OCI-LY7 (cell line): ENCODE data around the gene PRKN. TPM values are rescaled to one million over a fixed set of nuclear protein-coding genes. Genes with fewer than 3 reads are reported as not detected.

Experiments used
- BruUV-seq: library from RNA; stranded (reverse); fragments of 400-500 nt; replicated peaks from 2 replicates; lab custom pipeline; 2021; lab: Mats Ljungman, UMichigan
- CTCF ChIA-PET: fragments of 300-600 bp; sonication (Branson Sonifier 250); formaldehyde crosslinking; loops from one replicate; lab custom pipeline; 2022; ENCODE audit warnings: antibody characterized with exemption; ENCODE audit not compliant: unreplicated experiment; lab: Charles Lee
- POLR2A ChIA-PET: fragments of 300-600 bp; sonication (Branson Sonifier 250); formaldehyde crosslinking; loops from one replicate; lab custom pipeline; 2022; ENCODE audit warnings: antibody characterized with exemption; lab: Charles Lee
- DNase-seq: peaks from one replicate; pipeline ENCODE4 v3.0.0-alpha.2; 2015; ENCODE audit warnings: low spot score
- H2AFZ ChIP-seq: fragments of 200-600 bp; sonication (generic), shearing (Covaris generic); 2 replicates; pipeline ENCODE4 v1.6.1; 2014; ENCODE audit warnings: mild to moderate bottlenecking, antibody characterized with exemption, low read length, moderate library complexity
- H3K27ac ChIP-seq: fragments of 200-600 bp; sonication (generic); 2 replicates; pipeline ENCODE4 v1.5.1; 2014; ENCODE audit warnings: mixed run types, low read depth, mild to moderate bottlenecking, moderate library complexity, low read length, inconsistent platforms; ENCODE audit not compliant: poor library complexity, severe bottlenecking
- H3K36me3 ChIP-seq: fragments of 200-600 bp; sonication (generic); 2 replicates; pipeline ENCODE4 v1.6.1; 2014; ENCODE audit warnings: mild to moderate bottlenecking, antibody characterized with exemption, low read length, moderate library complexity, mixed read lengths; ENCODE audit not compliant: insufficient read depth
- H3K4me1 ChIP-seq: fragments of 200-600 bp; sonication (generic); 2 replicates; pipeline ENCODE4 v1.5.1; 2014; ENCODE audit warnings: mild to moderate bottlenecking, low read length; ENCODE audit not compliant: insufficient read depth, poor library complexity, severe bottlenecking
- H3K4me2 ChIP-seq: fragments of 200-600 bp; sonication (generic); 2 replicates; pipeline ENCODE4 v1.6.1; 2014; ENCODE audit warnings: mild to moderate bottlenecking, low read length
- H3K4me3 ChIP-seq: fragments of 200-600 bp; sonication (generic); 2 replicates; pipeline ENCODE4 v1.5.1; 2014; ENCODE audit warnings: mild to moderate bottlenecking, low read depth, low read length; ENCODE audit not compliant: poor library complexity, severe bottlenecking
- H3K79me2 ChIP-seq: fragments of 200-600 bp; sonication (generic); 2 replicates; pipeline ENCODE4 v1.6.1; 2016; ENCODE audit warnings: low read depth, mild to moderate bottlenecking, low read length, moderate library complexity, mixed read lengths; ENCODE audit not compliant: insufficient read depth
- H3K9me2 ChIP-seq: fragments of 200-600 bp; sonication (generic); 2 replicates; pipeline ENCODE4 v1.6.1; 2016; ENCODE audit warnings: mild to moderate bottlenecking, low read length, mixed read lengths; ENCODE audit not compliant: insufficient read depth
- H3K9me3 ChIP-seq: fragments of 200-600 bp; sonication (generic); 2 replicates; pipeline ENCODE4 v1.6.1; 2014; ENCODE audit warnings: mild to moderate bottlenecking, mixed run types, low read length, mixed read lengths
- H4K20me1 ChIP-seq: fragments of 200-600 bp; sonication (generic); 2 replicates; pipeline ENCODE4 v1.6.1; 2014; ENCODE audit warnings: mild to moderate bottlenecking, antibody characterized with exemption, low read length, moderate library complexity, mixed read lengths; ENCODE audit not compliant: insufficient read depth
- CTCF ChIP-seq: fragments of 200-600 bp; sonication (generic); conservative IDR thresholded peaks from 2 replicates; pipeline ENCODE4 v1.5.1; 2014; ENCODE audit warnings: mild to moderate bottlenecking, antibody characterized with exemption, low read length, moderate library complexity, mixed read lengths
- EZH2phosphoT487 ChIP-seq: fragments of 200-600 bp; sonication (generic); IDR thresholded peaks from 2 replicates; pipeline ENCODE4 v1.6.1; 2018; ENCODE audit warnings: low read depth, borderline replicate concordance, mild to moderate bottlenecking, mixed run types, antibody characterized with exemption, low read length, moderate library complexity, mixed read lengths
- intact Hi-C: fragments of 100-400 bp; cut with micrococcal nuclease; formaldehyde crosslinking; loops from one replicate; pipeline ENCODE4 v1.10.0; 2022; ENCODE audit not compliant: unreplicated experiment
- total RNA-seq, 2 experiments: library from RNA; depleted of rRNA in 1 of 2; stranded (reverse); fragments of >200 nt in 1 of 2; shearing (Covaris generic) in 1 of 2; gene quantifications; 2 replicates each; pipeline ENCODE4 v1.2.3, GENCODE V29; 2014 to 2022

PRKN gene
- total RNA-seq, 2 experiments from 2014 or later: 1.3 to 2.0 TPM

DNA sequence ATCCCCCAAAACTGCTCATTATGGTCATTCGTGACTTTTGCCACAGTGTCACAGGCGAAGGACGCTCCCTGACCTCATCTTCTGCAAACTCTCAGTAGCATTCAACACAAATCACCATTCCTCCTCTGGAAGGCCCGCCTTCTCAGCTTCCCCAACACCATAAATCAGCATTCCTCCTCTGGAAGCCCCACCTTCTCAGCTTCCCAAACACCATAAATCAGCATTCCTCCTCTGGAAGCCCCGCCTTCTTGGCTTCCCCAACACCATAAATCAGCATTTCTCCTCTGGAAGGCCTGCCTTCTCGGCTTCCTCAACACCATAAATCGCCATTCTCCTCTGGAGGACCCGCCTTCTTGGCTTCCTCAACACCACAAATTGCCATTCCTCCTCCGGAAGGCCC is 1165.7 kb downstream of the PRKN start:
- Histone ChIP-seq H3K36me3 (no peaks in the 10 kb centered on the region), H3K4me1 (no peaks in the 10 kb centered on the region), H4K20me1 (no peaks in the 10 kb centered on the region), H3K9me3 (no peaks in the 10 kb centered on the region), H3K9me2 (no peaks in the 10 kb centered on the region), H2AFZ (no peak overlapping the region), H3K27ac (no peak overlapping the region), H3K79me2 (no peaks in the 10 kb centered on the region), H3K4me3 (no peak overlapping the region), H3K4me2 (no peak overlapping the region)
- intact Hi-C loops: no loop called here
- POLR2A ChIA-PET: no interaction called here
- DNase-seq: no peak
- CTCF ChIA-PET: no interaction called here
- BruUV-seq: no TSS peak
- TF ChIP-seq CTCF (no peak), EZH2phosphoT487 (no peak)

GRCh38 chr6:161557333-161558107 is 1170.0 kb downstream of the PRKN start:
- peak; percentile 2 for DNase-seq
- POLR2A ChIA-PET: interaction anchor here (0.6 to 0.7 kb wide), 2 partner anchors 10 to 44 kb away, joined by 3 to 4 read pairs; no protein-coding TSS in a partner anchor
- no peaks in the 10 kb centered on the region for H3K4me1 ChIP-seq
- H3K36me3 ChIP-seq: no peaks in the 10 kb centered on the region
- H2AFZ ChIP-seq: no peak overlapping the region
- H3K4me3 ChIP-seq: no peak overlapping the region
- CTCF ChIA-PET: no interaction called here
- no peaks in the 10 kb centered on the region for H3K9me2 ChIP-seq
- TF ChIP-seq CTCF (no peak), EZH2phosphoT487 (no peak)
- no TSS peak for BruUV-seq
- H3K79me2 ChIP-seq: no peaks in the 10 kb centered on the region
- H3K9me3 ChIP-seq: no peaks in the 10 kb centered on the region
- H3K27ac ChIP-seq: no peak overlapping the region
- H4K20me1 ChIP-seq: no peaks in the 10 kb centered on the region
- intact Hi-C loops: no loop called here
- no peak overlapping the region for H3K4me2 ChIP-seq

DNA sequence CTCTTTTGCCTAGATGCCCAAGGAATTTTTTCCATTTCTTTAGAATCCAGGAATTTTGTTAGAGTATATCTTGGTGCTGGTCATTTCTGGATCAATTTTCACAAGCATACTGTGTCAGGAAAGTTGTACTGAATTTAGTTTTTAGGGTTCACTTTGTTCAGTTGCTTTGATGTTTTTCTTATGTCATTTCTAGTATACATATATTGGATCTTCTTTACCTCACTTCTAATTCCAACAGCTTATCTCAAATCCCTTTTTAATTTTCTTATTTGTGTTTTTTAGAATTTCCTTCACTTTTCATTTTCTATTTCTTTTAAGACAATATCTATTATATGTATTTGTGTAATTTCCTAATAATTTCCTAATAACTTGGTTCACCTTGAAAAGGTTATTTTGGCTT is 1172.7 kb downstream of the PRKN start:
- CTCF ChIA-PET: no interaction called here
- Histone ChIP-seq H3K79me2 (no peaks in the 10 kb centered on the region), H4K20me1 (no peaks in the 10 kb centered on the region), H3K36me3 (no peaks in the 10 kb centered on the region), H3K9me2 (no peaks in the 10 kb centered on the region), H3K4me3 (no peak overlapping the region), H3K27ac (no peak overlapping the region), H3K4me1 (no peaks in the 10 kb centered on the region), H3K9me3 (no peaks in the 10 kb centered on the region), H2AFZ (no peak overlapping the region), H3K4me2 (no peak overlapping the region)
- no peak for TF ChIP-seq EZH2phosphoT487
- no peak for TF ChIP-seq CTCF
- intact Hi-C loops: no loop called here
- no TSS peak for BruUV-seq
- POLR2A ChIA-PET: interaction anchor here (0.7 kb wide), 1 partner anchor 184 kb away, joined by 3 read pairs; no protein-coding TSS in a partner anchor
- no peak for DNase-seq
